Spleen (tissue), 11 donors: ENCODE data around the gene BMPER. TPM values are rescaled to one million over a fixed set of nuclear protein-coding genes. Genes with fewer than 3 reads are reported as not detected.

ENCODE experiments used
- DNase-seq: peaks from one replicate; pipeline ENCODE4 v3.0.0-alpha.2; 2020
- H3K27ac ChIP-seq, 8 donors: fragments of 200-600 bp; sonication (generic) in 7 of 8; 1 replicate in 4 of 8; 2 replicates in 4 of 8; pipeline versions ENCODE4 v1.5.0 to v1.8.0; 2016 to 2021; ENCODE audit warnings: inconsistent platforms in 4 of 8, mild to moderate bottlenecking in 4 of 8, moderate library complexity in 1 of 8
- H3K27me3 ChIP-seq, 7 donors: fragments of 200-600 bp; sonication (generic) in 6 of 7; replicated peaks in 1 of 7; 1 replicate in 4 of 7; 2 replicates in 3 of 7; pipeline versions ENCODE4 v1.5.0 to v1.8.0; 2016 to 2021; ENCODE audit warnings: inconsistent platforms in 3 of 7, mild to moderate bottlenecking in 1 of 7
- H3K36me3 ChIP-seq, 6 donors: fragments of 200-600 bp; sonication (generic) in 5 of 6; 1 replicate in 4 of 6; 2 replicates in 2 of 6; pipeline versions ENCODE4 v1.5.0 to v1.8.0; 2016 to 2021; ENCODE audit warnings: inconsistent platforms in 2 of 6
- H3K4me1 ChIP-seq, 6 donors: fragments of 200-600 bp; sonication (generic) in 5 of 6; 1 replicate in 3 of 6; 2 replicates in 3 of 6; pipeline versions ENCODE4 v1.5.0 to v1.8.0; 2016 to 2021; ENCODE audit warnings: inconsistent platforms in 3 of 6
- H3K4me3 ChIP-seq, 8 donors: fragments of 200-600 bp; sonication (generic) in 7 of 8; 1 replicate in 4 of 8; 2 replicates in 4 of 8; pipeline versions ENCODE4 v1.5.0 to v1.8.0; 2016 to 2021; ENCODE audit warnings: inconsistent platforms in 4 of 8, mild to moderate bottlenecking in 4 of 8, moderate library complexity in 2 of 8
- H3K9me3 ChIP-seq, 8 donors: fragments of 200-600 bp; sonication (generic) in 7 of 8; 1 replicate in 4 of 8; 2 replicates in 4 of 8; pipeline versions ENCODE4 v1.5.0 to v1.8.0; 2016 to 2021; ENCODE audit warnings: inconsistent platforms in 4 of 8
- POLR2A ChIP-seq, 3 donors: fragments of 450-650 bp; IDR thresholded peaks; one replicate each; pipeline ENCODE4 v1.5.1; 2017; ENCODE audit warnings: antibody characterized with exemption in 3 of 3, mild to moderate bottlenecking in 1 of 3
- POLR2AphosphoS5 ChIP-seq, 3 donors: sonication (generic); formaldehyde crosslinking; IDR thresholded peaks; one replicate each; pipeline ENCODE4 v1.5.1; 2017; ENCODE audit warnings: antibody characterized with exemption in 3 of 3
- WGBS, 5 donors: extraction: QIAGEN DNeasy Blood & Tissue Kit in 3 of 5; methylation state at CpG; one replicate each; pipeline versions ENCODE4 v1.1.5 to v1.1.7; 2013 to 2018; 5-methylcytosine and 5-hydroxymethylcytosine counted together
- intact Hi-C: fragments of 100-400 bp; cut with DNase I; formaldehyde crosslinking; loops from one replicate; pipeline ENCODE4 v1.15.0; 2023; ENCODE audit warnings: low total_unique reads
- polyA plus RNA-seq, 3 donors: library from polyadenylated mRNA; stranded (reverse); fragments of 200-250 nt; gene quantifications; one replicate each; pipeline ENCODE4 v1.2.1, GENCODE V29; 2013
- total RNA-seq, 7 donors: library from RNA; depleted of rRNA in 3 of 7; stranded (reverse); fragments of >200 nt in 3 of 7; fragmentation: NEBNext Ultra II Directional in 4 of 7; extraction: Animal tissue kit (Norgen Biotek cat#: 25700) in 4 of 7; gene quantifications; one replicate each; pipeline versions ENCODE4 v1.1.0 to v1.2.1, GENCODE V29; 2016 to 2021
- TF ChIP-seq, protein P1 (sequence below), 11 experiments: fragments of 200-600 bp in 7 of 11; fragments of 450-650 bp in 4 of 11; sonication (generic) in 4 of 11; IDR thresholded peaks in 8 of 11; conservative IDR thresholded peaks in 3 of 11; 1 replicate in 7 of 11; 2 replicates in 4 of 11; pipeline versions ENCODE4 v1.4.0 to v1.8.0; 2016 to 2021; ENCODE audit warnings: antibody characterized with exemption in 11 of 11, inconsistent platforms in 4 of 11, mild to moderate bottlenecking in 1 of 11
- donor health status: healthy with polysubstance abuse.
- donor health status: DM: no; HTN: no; CAD: no; lungs with moderate emphysema.
- donor health status: DM: no; HTN: no; CAD: no.
- donor health status: Bipolar disorder and iron deficiency.
- donor health status: healthy.
- donor health status: DM: no; HTN: no; CAD: no.
- donor health status: DM: yes; HTN: yes; CAD: no.

Gene BMPER
- total and polyA plus RNA-seq, 10 donors, result 0.14 to 4.4 (median 2.1) TPM

DNA sequence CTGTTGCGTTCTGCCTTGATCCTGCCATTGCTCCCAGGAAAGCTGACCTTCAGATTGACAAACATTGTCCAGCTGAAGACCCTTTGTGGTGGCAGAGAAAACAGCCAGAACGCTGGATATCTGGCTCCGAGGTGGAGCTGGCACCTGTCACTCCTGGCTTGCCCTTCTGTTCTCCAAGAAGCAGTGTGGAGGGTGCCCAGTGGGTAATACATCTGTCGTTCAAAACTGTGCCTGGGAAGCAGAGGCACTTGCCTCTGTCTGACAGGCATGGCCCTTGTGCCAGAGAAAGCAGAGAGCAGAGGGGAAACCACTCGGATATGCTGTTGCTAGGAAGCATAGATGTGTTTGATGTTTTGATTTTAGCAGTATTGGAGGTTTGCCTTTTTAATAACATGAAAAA lies 231.4 kb downstream of the BMPER start:
- Histone ChIP-seq H3K4me3 (no peak overlapping the region), H3K4me1 (no peaks in the 10 kb centered on the region), H3K27me3 (no peaks in the 10 kb centered on the region), H3K36me3 (no peaks in the 10 kb centered on the region), H3K9me3 (no peaks in the 10 kb centered on the region), H3K27ac (no peak overlapping the region)
- intact Hi-C loops, result no loop called here
- no peak for DNase-seq
- whole genome bisulfite sequencing, 5 donors, result 71 to 91% (median 78%) methylated on average over 5 of the region's 5 CpGs
- TF ChIP-seq POLR2A (IDR thresholded peaks at IDR 0.05) (no peak), POLR2AphosphoS5 (IDR thresholded peaks at IDR 0.05) (no peak)
- TF ChIP-seq, protein P1, sequence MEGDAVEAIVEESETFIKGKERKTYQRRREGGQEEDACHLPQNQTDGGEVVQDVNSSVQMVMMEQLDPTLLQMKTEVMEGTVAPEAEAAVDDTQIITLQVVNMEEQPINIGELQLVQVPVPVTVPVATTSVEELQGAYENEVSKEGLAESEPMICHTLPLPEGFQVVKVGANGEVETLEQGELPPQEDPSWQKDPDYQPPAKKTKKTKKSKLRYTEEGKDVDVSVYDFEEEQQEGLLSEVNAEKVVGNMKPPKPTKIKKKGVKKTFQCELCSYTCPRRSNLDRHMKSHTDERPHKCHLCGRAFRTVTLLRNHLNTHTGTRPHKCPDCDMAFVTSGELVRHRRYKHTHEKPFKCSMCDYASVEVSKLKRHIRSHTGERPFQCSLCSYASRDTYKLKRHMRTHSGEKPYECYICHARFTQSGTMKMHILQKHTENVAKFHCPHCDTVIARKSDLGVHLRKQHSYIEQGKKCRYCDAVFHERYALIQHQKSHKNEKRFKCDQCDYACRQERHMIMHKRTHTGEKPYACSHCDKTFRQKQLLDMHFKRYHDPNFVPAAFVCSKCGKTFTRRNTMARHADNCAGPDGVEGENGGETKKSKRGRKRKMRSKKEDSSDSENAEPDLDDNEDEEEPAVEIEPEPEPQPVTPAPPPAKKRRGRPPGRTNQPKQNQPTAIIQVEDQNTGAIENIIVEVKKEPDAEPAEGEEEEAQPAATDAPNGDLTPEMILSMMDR (IDR thresholded peaks at IDR 0.05 in 8 of 11, conservative IDR thresholded peaks at IDR 0.05 in 3 of 11), result no peak

DNA sequence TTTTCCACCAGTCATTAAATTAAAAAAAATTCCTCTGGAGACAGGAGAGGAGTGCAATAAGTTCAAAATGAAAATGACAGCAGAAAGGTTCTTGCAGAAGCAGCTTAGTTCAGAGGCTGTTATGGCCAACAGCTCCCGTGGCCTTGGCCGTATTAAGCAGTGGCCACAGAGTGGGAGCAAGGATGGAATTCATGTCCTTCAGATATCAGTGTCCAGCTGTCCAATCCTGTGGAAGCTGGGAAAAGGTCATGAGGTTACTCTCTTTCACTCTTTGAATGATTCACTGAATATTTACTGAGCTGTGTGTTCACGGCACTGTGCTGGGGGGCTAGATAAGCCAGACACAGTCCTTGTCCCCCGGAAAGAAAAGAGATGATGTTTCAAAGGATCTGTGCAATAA lies 231.8 kb downstream of the BMPER start:
- Histone ChIP-seq H3K36me3 (no peaks in the 10 kb centered on the region), H3K27ac (no peak overlapping the region), H3K4me1 (no peaks in the 10 kb centered on the region), H3K9me3 (no peaks in the 10 kb centered on the region), H3K4me3 (no peak overlapping the region), H3K27me3 (no peaks in the 10 kb centered on the region)
- DNase-seq, result no peak
- 58 to 77% (median 66%) methylated on average over 4 of the region's 4 CpGs for WGBS, 5 donors
- intact Hi-C loops, result no loop called here
- no peak for TF ChIP-seq POLR2A (IDR thresholded peaks at IDR 0.05)

DNA sequence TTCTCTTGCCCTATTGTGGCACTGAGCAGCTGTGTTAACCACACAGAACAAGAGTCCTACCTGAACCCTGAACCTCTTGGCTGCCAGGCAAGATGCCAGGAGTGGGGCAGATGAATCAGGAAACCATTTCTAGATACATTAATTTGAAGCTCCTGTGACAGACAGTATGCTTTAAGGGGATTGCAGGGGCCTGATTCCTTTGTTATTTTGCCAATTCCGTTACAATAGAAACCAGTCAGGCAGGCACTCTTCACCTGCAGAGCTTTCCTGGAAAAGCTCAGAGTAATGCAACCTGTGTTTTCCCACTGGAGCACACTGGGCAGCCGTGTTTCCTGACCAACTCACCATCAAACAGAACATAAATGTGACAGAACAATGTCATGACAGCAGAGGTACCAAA lies 233.1 kb downstream of the BMPER start:
- TF ChIP-seq POLR2AphosphoS5 (IDR thresholded peaks at IDR 0.05), result no peak
- TF ChIP-seq POLR2A (IDR thresholded peaks at IDR 0.05), result no peak
- TF ChIP-seq, protein P1 (IDR thresholded peaks at IDR 0.05 in 8 of 11, conservative IDR thresholded peaks at IDR 0.05 in 3 of 11), result no peak
- Histone ChIP-seq H3K4me1 (no peaks in the 10 kb centered on the region), H3K27me3 (no peaks in the 10 kb centered on the region), H3K9me3 (no peaks in the 10 kb centered on the region), H3K36me3 (no peaks in the 10 kb centered on the region), H3K27ac (no peak overlapping the region), H3K4me3 (no peak overlapping the region)
- intact Hi-C loops, result no loop called here
- DNase-seq, result no peak
- WGBS, 5 donors, result 65 to 74% (median 68%) methylated on average over 2 of the region's 2 CpGs

DNA sequence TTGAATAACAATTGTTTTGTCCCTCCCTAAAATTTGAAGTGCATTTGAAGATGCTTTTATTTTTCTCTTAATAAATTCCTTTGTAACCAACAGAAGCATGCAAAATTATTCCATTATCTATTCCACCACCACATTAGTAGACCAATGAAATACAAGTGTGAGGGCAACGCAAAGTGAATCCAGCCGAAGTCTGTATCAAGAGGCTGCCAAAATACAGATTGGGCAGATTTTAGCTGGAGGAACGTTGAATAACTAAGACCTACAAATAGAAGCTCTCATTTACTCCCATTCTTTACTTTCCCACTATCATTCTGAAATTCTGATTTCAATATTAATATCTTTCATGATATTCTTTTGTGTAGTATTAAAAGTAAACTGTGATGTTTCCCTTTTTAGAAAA lies 233.7 kb downstream of the BMPER start:
- intact Hi-C loops, result no loop called here

More for the DNA sequence above, 233.7 kb downstream of the BMPER start:
- no peak for TF ChIP-seq POLR2AphosphoS5 (IDR thresholded peaks at IDR 0.05)
- TF ChIP-seq, protein P1 (IDR thresholded peaks at IDR 0.05 in 8 of 11, conservative IDR thresholded peaks at IDR 0.05 in 3 of 11), result no peak
- TF ChIP-seq POLR2A (IDR thresholded peaks at IDR 0.05), result no peak
- WGBS, 5 donors, result 88 to 93% (median 90%) methylated on average over 3 of the region's 3 CpGs
- H3K9me3 ChIP-seq, result no peaks in the 10 kb centered on the region
- H3K27me3 ChIP-seq, result no peaks in the 10 kb centered on the region
- no peak overlapping the region for H3K4me3 ChIP-seq
- no peak for DNase-seq
- no peak overlapping the region for H3K27ac ChIP-seq
- no peaks in the 10 kb centered on the region for H3K4me1 ChIP-seq
- H3K36me3 ChIP-seq, result no peaks in the 10 kb centered on the region
